B cell (primary cell): ENCODE data around the gene CTDSPL. TPM values are rescaled to one million over a fixed set of nuclear protein-coding genes. Genes with fewer than 3 reads are reported as not detected.

Experiments used
- ATAC-seq: fragments of 200-7000 bp; cut with Tn5 transposase; one replicate; pipeline ENCODE4 v1.10.0; 2021; ENCODE audit warnings: low read depth, mild to moderate bottlenecking, moderate number of reproducible peaks, moderate library complexity
- CTCF ChIA-PET: fragments of 350-600 bp; sonication (Branson Sonifier 250); formaldehyde crosslinking; loops from one replicate; lab custom pipeline; 2021; ENCODE audit warnings: antibody characterized with exemption, inconsistent platforms; lab: Charles Lee
- POLR2A ChIA-PET: fragments of 350-600 bp; sonication (Branson Sonifier 250); formaldehyde crosslinking; loops from one replicate; lab custom pipeline; 2021; ENCODE audit warnings: antibody characterized with exemption; lab: Charles Lee
- DNase-seq: peaks from one replicate; pipeline ENCODE4 v3.0.0; 2013
- H2AFZ ChIP-seq: 2 replicates; pipeline ENCODE4 v1.6.1; 2012; ENCODE audit warnings: mild to moderate bottlenecking, low read depth, low read length; ENCODE audit not compliant: insufficient read depth, poor library complexity, severe bottlenecking
- H3K27ac ChIP-seq, 2 donors: 1 replicate in 1 of 2; 2 replicates in 1 of 2; pipeline ENCODE4 v1.5.1; 2012 to 2013; ENCODE audit warnings: low read length in 2 of 2, mild to moderate bottlenecking in 2 of 2, moderate library complexity in 1 of 2
- H3K27me3 ChIP-seq, 4 experiments: fragments of 200-600 bp in 1 of 4; sonication (generic) in 1 of 4; replicated peaks in 1 of 4; 1 replicate in 2 of 4; 2 replicates in 2 of 4; pipeline versions ENCODE4 v1.6.1 to v1.7.0; 2013 to 2016; ENCODE audit warnings: low read length in 3 of 4, mild to moderate bottlenecking in 2 of 4, mixed read lengths in 1 of 4, moderate library complexity in 1 of 4; ENCODE audit not compliant: insufficient read depth in 4 of 4, control insufficient read depth in 3 of 4; ENCODE audit errors: control extremely low read depth in 1 of 4
- H3K36me3 ChIP-seq, 2 experiments: replicated peaks in 1 of 2; 1 replicate in 1 of 2; 2 replicates in 1 of 2; pipeline versions ENCODE4 v1.6.1 to v1.7.1; 2013; ENCODE audit warnings: low read length in 1 of 2; ENCODE audit not compliant: insufficient read depth in 2 of 2, control insufficient read depth in 1 of 2; ENCODE audit errors: control extremely low read depth in 1 of 2, extremely low read depth in 1 of 2
- H3K4me1 ChIP-seq, 2 donors: fragments of 200-600 bp in 1 of 2; sonication (generic) in 1 of 2; 1 replicate in 1 of 2; 2 replicates in 1 of 2; pipeline versions ENCODE4 v1.5.1 to v1.6.1; 2013 to 2017; ENCODE audit warnings: low read length in 2 of 2; ENCODE audit not compliant: control insufficient read depth in 2 of 2, insufficient read depth in 2 of 2
- H3K4me2 ChIP-seq: replicated peaks from 2 replicates; pipeline ENCODE3; 2012; ENCODE audit warnings: mild to moderate bottlenecking, low read depth, low read length; ENCODE audit not compliant: poor library complexity, severe bottlenecking
- H3K4me3 ChIP-seq, 5 experiments: fragments of 200-600 bp in 1 of 5; sonication (generic) in 1 of 5; 1 replicate in 3 of 5; 2 replicates in 2 of 5; pipeline versions ENCODE4 v1.5.1 to v1.7.0; 2011 to 2016; ENCODE audit warnings: low read length in 4 of 5, mild to moderate bottlenecking in 4 of 5, low read depth in 2 of 5, control low read depth in 1 of 5, moderate library complexity in 1 of 5; ENCODE audit not compliant: insufficient read depth in 1 of 5; ENCODE audit errors: control extremely low read depth in 1 of 5, extremely low read depth in 1 of 5
- H3K79me2 ChIP-seq: fragments of 200-600 bp; sonication (generic); one replicate; pipeline ENCODE4 v1.6.0; 2016; ENCODE audit warnings: low read length; ENCODE audit not compliant: control insufficient read depth, insufficient read depth
- H3K9ac ChIP-seq: fragments of 200-600 bp; sonication (generic); 2 replicates; pipeline ENCODE4 v1.6.1; 2017; ENCODE audit warnings: mild to moderate bottlenecking, low read length, moderate library complexity
- H3K9me3 ChIP-seq, 3 donors: one replicate each; pipeline versions ENCODE4 v1.6.1 to v1.7.1; 2013; ENCODE audit warnings: low read length in 2 of 3; ENCODE audit not compliant: control insufficient read depth in 2 of 3, insufficient read depth in 1 of 3; ENCODE audit errors: control extremely low read depth in 1 of 3
- H4K20me1 ChIP-seq: 2 replicates; pipeline ENCODE4 v1.6.0; 2012; ENCODE audit warnings: mild to moderate bottlenecking, low read length; ENCODE audit not compliant: insufficient read depth, control insufficient read depth, poor library complexity, severe bottlenecking
- H3K27ac Mint-ChIP-seq: one replicate; pipeline ENCODE4 v1.8.0; 2021; ENCODE audit warnings: mixed read lengths
- H3K27me3 Mint-ChIP-seq: one replicate; pipeline ENCODE4 v1.8.0; 2021; ENCODE audit warnings: mixed read lengths
- H3K4me1 Mint-ChIP-seq: one replicate; pipeline ENCODE4 v1.8.0; 2021; ENCODE audit warnings: mixed read lengths
- H3K4me3 Mint-ChIP-seq: one replicate; pipeline ENCODE4 v1.8.0; 2021; ENCODE audit warnings: mixed read lengths
- H3K9me3 Mint-ChIP-seq: one replicate; pipeline ENCODE4 v1.8.0; 2022; ENCODE audit warnings: mixed read lengths; ENCODE audit not compliant: insufficient read depth
- CTCF ChIP-seq: fragments of 200-600 bp; IDR thresholded peaks from one replicate; pipeline ENCODE4 v1.8.0; 2022; ENCODE audit warnings: antibody characterized with exemption, mild to moderate bottlenecking
- EZH2 ChIP-seq: IDR thresholded peaks from 2 replicates; pipeline ENCODE4 v1.6.1; 2012; ENCODE audit warnings: borderline replicate concordance, low read depth, mild to moderate bottlenecking, moderate library complexity, low read length; ENCODE audit not compliant: insufficient read depth, poor library complexity, severe bottlenecking
- WGBS: methylation state at CpG from one replicate; pipeline ENCODE4 v1.1.5; 2013; ENCODE audit warnings: missing lambda C conversion rate; ENCODE audit not compliant: insufficient coverage; 5-methylcytosine and 5-hydroxymethylcytosine counted together
- intact Hi-C: fragments of 100-400 bp; cut with micrococcal nuclease; formaldehyde crosslinking; loops from one replicate; pipeline ENCODE4 v1.10.0; 2022
- polyA plus RNA-seq: library from polyadenylated mRNA; depleted of rRNA; stranded (reverse); fragments of >200 nt; gene quantifications from 2 replicates; pipeline ENCODE4 v1.2.3, GENCODE V29; 2012
- total RNA-seq, 2 donors: library from RNA; stranded (reverse); fragments of 120-200 nt in 1 of 2; gene quantifications; 1 replicate in 1 of 2; 2 replicates in 1 of 2; pipeline versions ENCODE4 v1.2.3 to v1.2.4, GENCODE V29; 2013 to 2022

CTDSPL gene
- total and polyA plus RNA-seq, 2 donors (not counting 1 experiment from before 2014, with no cell fraction given): not detected

GRCh38 chr3:37969596-37970100 is 108.0 kb downstream of the CTDSPL start:
- no peaks in the 10 kb centered on the region for H4K20me1 ChIP-seq
- no peaks in the 10 kb centered on the region for H3K4me1 ChIP-seq
- H3K79me2 ChIP-seq: no peaks in the 10 kb centered on the region
- no peak overlapping the region for H3K4me3 Mint-ChIP-seq
- no peak overlapping the region for H3K27ac Mint-ChIP-seq
- H3K9me3 Mint-ChIP-seq: no peaks in the 10 kb centered on the region
- DNase-seq (no peak), ATAC-seq (no peak)
- H3K4me3 ChIP-seq: no peak overlapping the region
- H3K9me3 ChIP-seq: no peaks in the 10 kb centered on the region
- TF ChIP-seq CTCF (no peak), EZH2 (no peak)
- intact Hi-C loops: loop anchor here (5.0 to 10.0 kb wide), 2 partner anchors 112 to 1245 kb away; no protein-coding TSS in a partner anchor
- H2AFZ ChIP-seq: no peak overlapping the region
- no peaks in the 10 kb centered on the region for H3K36me3 ChIP-seq
- ChIA-PET CTCF (interaction anchor here (3.2 kb wide), 1 partner anchor 11 kb away, joined by 12 read pairs; no protein-coding TSS in a partner anchor), POLR2A (no interaction called here)
- H3K4me1 Mint-ChIP-seq: no peaks in the 10 kb centered on the region
- 73% methylated on average over 7 of the region's 7 CpGs for WGBS
- H3K27me3 Mint-ChIP-seq: peaks cover 13% of the 10 kb centered on the region
- no peak overlapping the region for H3K4me2 ChIP-seq
- no peaks in the 10 kb centered on the region for H3K27me3 ChIP-seq
- H3K9ac ChIP-seq: no peak overlapping the region
- H3K27ac ChIP-seq: no peak overlapping the region

- POLR2A ChIA-PET: no interaction called here
- Mint-ChIP-seq H3K4me1 (no peaks in the 10 kb centered on the region), H3K9me3 (no peaks in the 10 kb centered on the region), H3K27me3 (peaks cover 13% of the 10 kb centered on the region), H3K4me3 (no peak overlapping the region), H3K27ac (no peak overlapping the region)
- intact Hi-C loops: no loop called here
- 86% methylated on average over 4 of the region's 5 CpGs for WGBS
- no peaks in the 10 kb centered on the region for H3K79me2 ChIP-seq
- H2AFZ ChIP-seq: no peak overlapping the region
- H4K20me1 ChIP-seq: no peaks in the 10 kb centered on the region
- H3K4me1 ChIP-seq: no peaks in the 10 kb centered on the region
- H3K4me2 ChIP-seq: no peak overlapping the region
- CTCF ChIA-PET: interaction anchor here (1.5 kb wide), 1 partner anchor 13 kb away, joined by 3 read pairs; no protein-coding TSS in a partner anchor
- no peaks in the 10 kb centered on the region for H3K36me3 ChIP-seq
- H3K27me3 ChIP-seq: no peaks in the 10 kb centered on the region
- ATAC-seq (no peak), DNase-seq (no peak)
- TF ChIP-seq CTCF (no peak), EZH2 (no peak)
- H3K27ac ChIP-seq: no peak overlapping the region
- no peaks in the 10 kb centered on the region for H3K9me3 ChIP-seq
- H3K9ac ChIP-seq: no peak overlapping the region
- H3K4me3 ChIP-seq: no peak overlapping the region
Observed at GRCh38 chr3:37970802-37971201, 109.1 kb downstream of the CTDSPL start.
